Measurements from ENCODE around the gene CACNA1F. TPM values are rescaled to one million over a fixed set of nuclear protein-coding genes. Genes with fewer than 3 reads are reported as not detected.

Gene CACNA1F
- total and polyA plus RNA-seq, 2 experiments from 2014 or later = not detected

GRCh38 chrX:49197543-49198087, 35.5 kb downstream of the CACNA1F start:
- TF ChIP-seq EZH2phosphoT487 (IDR thresholded peaks at IDR 0.05; ENCODE audit: insufficient read depth, low read depth) = no peak
- no peak for TF ChIP-seq EZH2 (IDR thresholded peaks at IDR 0.05; ENCODE audit: insufficient read depth, poor library complexity, severe bottlenecking)
- Histone ChIP-seq H3K36me3 (ENCODE audit: low read depth) (no peaks in the 10 kb centered on the region), H3K9me2 (ENCODE audit: insufficient read depth) (no peaks in the 10 kb centered on the region), H3K27ac (no peak overlapping the region), H3K27me3 (replicated peaks; ENCODE audit: insufficient read depth) (no peaks in the 10 kb centered on the region), H2AFZ (no peak overlapping the region), H3K4me3 (no peak overlapping the region), H3K9me3 (ENCODE audit: low read depth) (no peaks in the 10 kb centered on the region), H4K20me1 (ENCODE audit: insufficient read depth) (no peaks in the 10 kb centered on the region), H3K9ac (no peak overlapping the region), H3K79me2 (ENCODE audit: insufficient read depth) (no peaks in the 10 kb centered on the region), H3K4me2 (ENCODE audit: unreplicated experiment) (no peak overlapping the region), H3F3A (ENCODE audit: insufficient read depth) (no peaks in the 10 kb centered on the region), H3K4me1 (ENCODE audit: insufficient read depth) (no peaks in the 10 kb centered on the region)
- 45 to 56% methylated on average over 8 to 9 of the region's 13 CpGs for WGBS, 2 experiments (ENCODE audit: low coverage in 1 of 2, low lambda C conversion rate in 2 of 2, missing lambda C conversion rate in 2 of 2)
- no peak for DNase-seq
- in situ Hi-C loops (cut with MboI) = no loop called here

DNA sequence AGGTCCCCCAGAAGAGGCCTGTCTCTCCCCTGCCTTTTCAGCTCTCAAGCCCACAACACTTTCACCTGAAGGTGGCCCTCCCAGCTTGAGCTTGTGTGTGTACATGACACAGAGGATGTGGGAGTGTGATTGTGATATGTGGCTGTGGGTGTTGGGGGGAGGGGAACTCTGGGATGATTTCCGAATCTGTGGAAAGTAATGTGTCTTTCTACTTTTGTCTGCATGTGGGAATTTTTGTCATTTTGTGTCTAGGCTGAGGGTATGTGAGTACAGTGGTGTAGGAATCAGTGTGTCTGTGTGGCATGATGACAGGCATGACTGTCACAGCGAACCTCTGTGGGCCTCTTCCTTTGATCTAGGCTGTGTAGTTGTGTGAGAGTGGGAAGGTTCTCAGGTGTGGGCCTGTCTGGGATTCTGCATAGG, 39.6 kb downstream of the CACNA1F start:
- Histone ChIP-seq H4K20me1 (ENCODE audit: insufficient read depth) (no peaks in the 10 kb centered on the region), H3K9me3 (ENCODE audit: low read depth) (no peaks in the 10 kb centered on the region), H3K79me2 (ENCODE audit: insufficient read depth) (no peaks in the 10 kb centered on the region), H3K4me3 (no peak overlapping the region), H3K4me1 (ENCODE audit: insufficient read depth) (no peaks in the 10 kb centered on the region), H2AFZ (no peak overlapping the region), H3K4me2 (ENCODE audit: unreplicated experiment) (no peak overlapping the region), H3K27ac (no peak overlapping the region), H3K36me3 (ENCODE audit: low read depth) (no peaks in the 10 kb centered on the region), H3K9ac (no peak overlapping the region), H3F3A (ENCODE audit: insufficient read depth) (no peaks in the 10 kb centered on the region), H3K9me2 (ENCODE audit: insufficient read depth) (no peaks in the 10 kb centered on the region), H3K27me3 (replicated peaks; ENCODE audit: insufficient read depth) (no peaks in the 10 kb centered on the region)
- no peak for DNase-seq
- TF ChIP-seq EZH2 (IDR thresholded peaks at IDR 0.05; ENCODE audit: insufficient read depth, poor library complexity, severe bottlenecking) (no peak), EZH2phosphoT487 (IDR thresholded peaks at IDR 0.05; ENCODE audit: insufficient read depth, low read depth) (no peak)
- 36 to 46% methylated on average over 2 of the region's 2 CpGs for WGBS, 2 experiments (ENCODE audit: low coverage in 1 of 2, low lambda C conversion rate in 2 of 2, missing lambda C conversion rate in 2 of 2)
- in situ Hi-C loops (cut with MboI) = no loop called here

DNA sequence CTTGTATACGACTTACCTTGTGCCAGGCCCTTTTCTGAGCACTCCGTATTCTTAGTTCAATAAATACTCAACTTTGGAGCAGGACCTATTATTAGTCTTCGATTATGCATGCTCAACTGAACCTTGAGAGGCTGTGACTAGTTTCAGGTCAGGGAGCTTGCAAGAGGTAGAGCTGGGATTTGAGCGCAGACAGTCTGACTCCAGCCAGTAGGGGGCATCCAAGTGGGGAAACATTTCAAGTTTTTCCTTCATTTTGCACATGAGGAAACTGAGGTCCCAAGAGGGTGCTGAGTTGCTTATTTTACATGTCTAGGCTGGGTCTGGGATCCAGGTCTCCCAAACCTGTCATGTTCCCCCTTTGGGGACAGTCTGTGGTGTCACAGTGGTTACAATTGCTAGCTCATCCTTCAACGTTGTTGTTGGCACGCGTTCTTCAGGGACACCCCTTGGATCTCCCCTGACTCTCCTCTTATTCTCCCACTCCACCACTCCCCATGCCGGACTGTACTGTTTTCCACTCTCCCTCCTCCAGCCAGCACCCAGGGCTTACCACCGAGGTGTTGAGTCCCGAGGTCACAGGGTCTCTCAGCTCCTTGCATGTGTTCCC, 40.3 kb downstream of the CACNA1F start:
- Histone ChIP-seq H3K4me1 (ENCODE audit: insufficient read depth) (no peaks in the 10 kb centered on the region), H4K20me1 (ENCODE audit: insufficient read depth) (no peaks in the 10 kb centered on the region), H3K9ac (no peak overlapping the region), H3K9me2 (ENCODE audit: insufficient read depth) (no peaks in the 10 kb centered on the region), H3K27me3 (replicated peaks; ENCODE audit: insufficient read depth) (no peaks in the 10 kb centered on the region), H3F3A (ENCODE audit: insufficient read depth) (no peaks in the 10 kb centered on the region), H2AFZ (no peak overlapping the region), H3K79me2 (ENCODE audit: insufficient read depth) (no peaks in the 10 kb centered on the region), H3K4me3 (no peak overlapping the region), H3K36me3 (ENCODE audit: low read depth) (no peaks in the 10 kb centered on the region), H3K4me2 (ENCODE audit: unreplicated experiment) (no peak overlapping the region), H3K27ac (no peak overlapping the region), H3K9me3 (ENCODE audit: low read depth) (no peaks in the 10 kb centered on the region)
- in situ Hi-C loops (cut with MboI) = no loop called here
- 47 to 52% methylated on average over 9 to 10 of the region's 10 CpGs for WGBS, 2 experiments (ENCODE audit: low coverage in 1 of 2, low lambda C conversion rate in 2 of 2, missing lambda C conversion rate in 2 of 2)
- TF ChIP-seq EZH2phosphoT487 (IDR thresholded peaks at IDR 0.05; ENCODE audit: insufficient read depth, low read depth) (no peak), EZH2 (IDR thresholded peaks at IDR 0.05; ENCODE audit: insufficient read depth, poor library complexity, severe bottlenecking) (no peak)
- DNase-seq = peak; percentile 47

DNA sequence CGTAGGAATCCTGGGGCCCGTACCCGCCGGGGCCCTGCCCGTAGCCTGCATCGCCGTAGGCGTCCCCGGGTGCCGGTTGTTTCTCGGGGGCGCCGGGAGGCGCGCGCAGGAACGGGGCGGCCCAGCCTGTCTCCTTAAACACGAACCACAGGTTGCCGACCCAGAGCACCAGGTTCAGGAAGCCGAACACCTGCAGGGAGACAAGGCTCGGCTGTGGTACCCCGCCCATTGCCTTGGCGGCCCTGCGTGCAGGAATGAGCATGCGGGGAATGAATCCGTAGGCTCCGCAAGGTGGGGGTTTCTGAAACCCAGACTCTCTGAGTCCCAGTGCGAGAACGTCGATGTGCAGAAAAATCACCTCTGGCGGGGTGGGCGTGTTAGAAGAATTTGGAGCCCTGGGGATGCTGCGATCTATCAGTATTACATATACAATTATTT, 41.5 kb downstream of the CACNA1F start:
- H3K36me3 ChIP-seq (ENCODE audit: low read depth) = no peaks in the 10 kb centered on the region
- no peaks in the 10 kb centered on the region for H3K27me3 ChIP-seq (replicated peaks; ENCODE audit: insufficient read depth)
- H3K4me3 ChIP-seq = peak overlapping the region; percentile 85
- H4K20me1 ChIP-seq (ENCODE audit: insufficient read depth) = no peaks in the 10 kb centered on the region
- no peaks in the 10 kb centered on the region for H3K9me2 ChIP-seq (ENCODE audit: insufficient read depth)
- TF ChIP-seq EZH2phosphoT487 (IDR thresholded peaks at IDR 0.05; ENCODE audit: insufficient read depth, low read depth) (no peak), EZH2 (IDR thresholded peaks at IDR 0.05; ENCODE audit: insufficient read depth, poor library complexity, severe bottlenecking) (no peak)
- H3K4me2 ChIP-seq (ENCODE audit: unreplicated experiment) = peak overlapping the region; percentile 58
- in situ Hi-C loops (cut with MboI) = no loop called here
- peak overlapping the region; percentile 83 for H2AFZ ChIP-seq
- no peaks in the 10 kb centered on the region for H3F3A ChIP-seq (ENCODE audit: insufficient read depth)
- DNase-seq = no peak
- H3K27ac ChIP-seq = peak overlapping the region; percentile 44; the same call in 1 of the 2 replicates
- WGBS, 2 experiments (ENCODE audit: low coverage in 1 of 2, low lambda C conversion rate in 2 of 2, missing lambda C conversion rate in 2 of 2) = 0 to 2% methylated on average over 15 to 21 of the region's 34 CpGs
- no peaks in the 10 kb centered on the region for H3K79me2 ChIP-seq (ENCODE audit: insufficient read depth)
- H3K4me1 ChIP-seq (ENCODE audit: insufficient read depth) = no peaks in the 10 kb centered on the region
- H3K9ac ChIP-seq = peak overlapping the region; percentile 78
- no peaks in the 10 kb centered on the region for H3K9me3 ChIP-seq (ENCODE audit: low read depth)

Measured in GM23248 (cell line).